Stimulated activated naive CD8-positive, alpha-beta T cell treated with anti-CD3 and anti-CD28 coated beads, Interleukin-15, Interleukin-2, amounts not matched to agents 100 ng/mL and 50 ng/mL, for 24 hours (primary cell): Measurements from ENCODE around the gene GPS2.

Source experiments
- H3K27ac Mint-ChIP-seq: one replicate; pipeline ENCODE4 v1.8.0; 2021; ENCODE audit warnings: mild to moderate bottlenecking, mixed read lengths
- H3K27me3 Mint-ChIP-seq: one replicate; pipeline ENCODE4 v1.8.0; 2021; ENCODE audit warnings: mixed read lengths
- H3K36me3 Mint-ChIP-seq: one replicate; pipeline ENCODE4 v1.8.0; 2021; ENCODE audit warnings: low read depth, mixed read lengths
- H3K4me1 Mint-ChIP-seq: one replicate; pipeline ENCODE4 v1.8.0; 2021; ENCODE audit warnings: low read depth, mixed read lengths
- H3K4me3 Mint-ChIP-seq: one replicate; pipeline ENCODE4 v1.8.0; 2021; ENCODE audit warnings: mild to moderate bottlenecking, mixed read lengths
- H3K9me3 Mint-ChIP-seq: one replicate; pipeline ENCODE4 v1.8.0; 2021; ENCODE audit warnings: mixed read lengths

The GPS2 gene

GRCh38 chr17:7329374-7329996 lies 14.3 kb upstream of the GPS2 start:
- peak overlapping the region; percentile 99 for H3K27ac Mint-ChIP-seq
- no peaks in the 10 kb centered on the region for H3K27me3 Mint-ChIP-seq
- no peaks in the 10 kb centered on the region for H3K9me3 Mint-ChIP-seq
- peaks cover 37% of the 10 kb centered on the region for H3K4me1 Mint-ChIP-seq
- no peaks in the 10 kb centered on the region for H3K36me3 Mint-ChIP-seq
- H3K4me3 Mint-ChIP-seq: peak overlapping the region; percentile 92

GRCh38 chr17:7328840-7329373 lies 13.7 kb upstream of the GPS2 start, which contains the start of gene NEURL4:
NEURL4 (minus strand) TSS chr17:7329335; CDS start chr17:7329312, 23 bp downstream.
- Mint-ChIP-seq H3K36me3 (no peaks in the 10 kb centered on the region), H3K27me3 (no peaks in the 10 kb centered on the region), H3K4me1 (peaks cover 35% of the 10 kb centered on the region), H3K9me3 (no peaks in the 10 kb centered on the region), H3K4me3 (peak within 1 kb of the TSS; percentile 92), H3K27ac (peak within 1 kb of the TSS; percentile 99)

- H3K4me3 Mint-ChIP-seq: peak overlapping the region; percentile 92
- peak overlapping the region; percentile 96 for H3K27ac Mint-ChIP-seq
- H3K36me3 Mint-ChIP-seq: peaks cover 6% of the 10 kb centered on the region
- peaks cover 35% of the 10 kb centered on the region for H3K4me1 Mint-ChIP-seq
- H3K27me3 Mint-ChIP-seq: no peaks in the 10 kb centered on the region
- no peaks in the 10 kb centered on the region for H3K9me3 Mint-ChIP-seq
Observed at GRCh38 chr17:7328009-7328408, 12.8 kb upstream of the GPS2 start.

- H3K4me3 Mint-ChIP-seq: peak overlapping the region; percentile 92
- no peaks in the 10 kb centered on the region for H3K27me3 Mint-ChIP-seq
- H3K9me3 Mint-ChIP-seq: no peaks in the 10 kb centered on the region
- H3K36me3 Mint-ChIP-seq: peaks cover 11% of the 10 kb centered on the region
- H3K27ac Mint-ChIP-seq: peak overlapping the region; percentile 96
- peaks cover 31% of the 10 kb centered on the region for H3K4me1 Mint-ChIP-seq
Observed at GRCh38 chr17:7327501-7327900, 12.3 kb upstream of the GPS2 start.

- Mint-ChIP-seq H3K27ac (no peak overlapping the region), H3K9me3 (no peaks in the 10 kb centered on the region), H3K4me1 (peaks cover 27% of the 10 kb centered on the region), H3K27me3 (no peaks in the 10 kb centered on the region), H3K4me3 (no peak overlapping the region), H3K36me3 (peaks cover 14% of the 10 kb centered on the region)
Observed at GRCh38 chr17:7327056-7327455, 11.9 kb upstream of the GPS2 start.

GRCh38 chr17:7326186-7326585 lies 11.0 kb upstream of the GPS2 start:
- H3K27ac Mint-ChIP-seq: no peak overlapping the region
- H3K4me3 Mint-ChIP-seq: no peak overlapping the region
- peaks cover 23% of the 10 kb centered on the region for H3K36me3 Mint-ChIP-seq
- peaks cover 27% of the 10 kb centered on the region for H3K4me1 Mint-ChIP-seq
- no peaks in the 10 kb centered on the region for H3K27me3 Mint-ChIP-seq
- no peaks in the 10 kb centered on the region for H3K9me3 Mint-ChIP-seq

GRCh38 chr17:7325031-7325528 lies 9.9 kb upstream of the GPS2 start:
- Mint-ChIP-seq H3K27me3 (no peaks in the 10 kb centered on the region), H3K36me3 (peaks cover 33% of the 10 kb centered on the region), H3K27ac (no peak overlapping the region), H3K4me1 (peaks cover 21% of the 10 kb centered on the region), H3K9me3 (no peaks in the 10 kb centered on the region), H3K4me3 (no peak overlapping the region)

GRCh38 chr17:7324438-7324779 lies 9.2 kb upstream of the GPS2 start:
- Mint-ChIP-seq H3K27ac (no peak overlapping the region), H3K36me3 (peaks cover 33% of the 10 kb centered on the region), H3K4me3 (no peak overlapping the region), H3K9me3 (no peaks in the 10 kb centered on the region), H3K4me1 (peaks cover 16% of the 10 kb centered on the region), H3K27me3 (no peaks in the 10 kb centered on the region)

GRCh38 chr17:7323731-7324437 lies 8.7 kb upstream of the GPS2 start:
- H3K27ac Mint-ChIP-seq: no peak overlapping the region
- H3K36me3 Mint-ChIP-seq: peaks cover 35% of the 10 kb centered on the region

GRCh38 chr17:7322520-7323194 lies 7.5 kb upstream of the GPS2 start:
- Mint-ChIP-seq H3K9me3 (no peaks in the 10 kb centered on the region), H3K4me3 (no peak overlapping the region), H3K4me1 (peaks cover 3% of the 10 kb centered on the region), H3K36me3 (peaks cover 45% of the 10 kb centered on the region), H3K27me3 (no peaks in the 10 kb centered on the region), H3K27ac (no peak overlapping the region)

More at GRCh38 chr17:7323731-7324437, 8.7 kb upstream of the GPS2 start:
- Mint-ChIP-seq H3K27me3 (no peaks in the 10 kb centered on the region), H3K4me3 (no peak overlapping the region), H3K4me1 (peaks cover 16% of the 10 kb centered on the region), H3K9me3 (no peaks in the 10 kb centered on the region)

GRCh38 chr17:7321466-7321865 lies 6.3 kb upstream of the GPS2 start:
- Mint-ChIP-seq H3K4me3 (no peak overlapping the region), H3K9me3 (no peaks in the 10 kb centered on the region), H3K27me3 (no peaks in the 10 kb centered on the region), H3K27ac (no peak overlapping the region), H3K36me3 (peaks cover 51% of the 10 kb centered on the region), H3K4me1 (peaks cover under 1% of the 10 kb centered on the region)

- no peaks in the 10 kb centered on the region for H3K9me3 Mint-ChIP-seq
- H3K4me1 Mint-ChIP-seq: peaks cover 20% of the 10 kb centered on the region
- H3K27me3 Mint-ChIP-seq: no peaks in the 10 kb centered on the region
- no peak overlapping the region for H3K27ac Mint-ChIP-seq
- no peak overlapping the region for H3K4me3 Mint-ChIP-seq
- H3K36me3 Mint-ChIP-seq: peaks cover 63% of the 10 kb centered on the region
Observed at GRCh38 chr17:7318121-7318860, 3.1 kb upstream of the GPS2 start.

- Mint-ChIP-seq H3K27me3 (no peaks in the 10 kb centered on the region), H3K4me1 (peaks cover 30% of the 10 kb centered on the region), H3K9me3 (no peaks in the 10 kb centered on the region), H3K36me3 (peaks cover 66% of the 10 kb centered on the region), H3K27ac (no peak overlapping the region), H3K4me3 (peak overlapping the region; percentile 15)
Observed at GRCh38 chr17:7317161-7317803, 2.1 kb upstream of the GPS2 start.

- H3K27me3 Mint-ChIP-seq: no peaks in the 10 kb centered on the region
- peaks cover 68% of the 10 kb centered on the region for H3K36me3 Mint-ChIP-seq
- peak overlapping the region; percentile 81 for H3K27ac Mint-ChIP-seq
- no peaks in the 10 kb centered on the region for H3K9me3 Mint-ChIP-seq
- peak overlapping the region; percentile 93 for H3K4me3 Mint-ChIP-seq
- H3K4me1 Mint-ChIP-seq: peaks cover 44% of the 10 kb centered on the region
Observed at GRCh38 chr17:7315570-7316235, 543 bp upstream of the GPS2 start.
